HEK293 (cell line): ENCODE measurements around the gene ADAMTSL2.

Source experiments
- FEZF1 ChIP-seq: fragments of 450-650 bp; formaldehyde crosslinking; IDR thresholded peaks from 2 replicates; pipeline ENCODE4 v1.5.1; 2016; ENCODE audit warnings: missing biosample characterization, missing genetic modification characterization
- HIC1 ChIP-seq: fragments of 450-650 bp; formaldehyde crosslinking; IDR thresholded peaks from 2 replicates; pipeline ENCODE4 v1.5.1; 2016; ENCODE audit warnings: missing biosample characterization, missing genetic modification characterization
- KLF16 ChIP-seq: fragments of 450-650 bp; formaldehyde crosslinking; IDR thresholded peaks from 2 replicates; pipeline ENCODE4 v1.5.1; 2017; ENCODE audit warnings: missing biosample characterization, missing genetic modification characterization
- MEIS1 ChIP-seq: sonication (generic); formaldehyde crosslinking; IDR thresholded peaks from 2 replicates; pipeline ENCODE4 v1.8.1; 2022; ENCODE audit warnings: missing genetic modification reagents, mild to moderate bottlenecking, borderline replicate concordance
- PRDM1 ChIP-seq: fragments of 450-650 bp; formaldehyde crosslinking; IDR thresholded peaks from 2 replicates; pipeline ENCODE4; 2016; ENCODE audit warnings: missing biosample characterization, missing genetic modification characterization
- RBAK ChIP-seq: fragments of 450-650 bp; formaldehyde crosslinking; IDR thresholded peaks from 2 replicates; pipeline ENCODE4 v1.5.1; 2016; ENCODE audit warnings: missing biosample characterization, missing genetic modification characterization
- TCF7L2 ChIP-seq: IDR thresholded peaks from 2 replicates; pipeline ENCODE4 v1.6.1; 2011; ENCODE audit warnings: low read depth, mild to moderate bottlenecking, inconsistent platforms, low read length, moderate library complexity, borderline replicate concordance
- ZBTB7A ChIP-seq: fragments of 450-650 bp; formaldehyde crosslinking; IDR thresholded peaks from 2 replicates; pipeline ENCODE4 v1.5.1; 2016; ENCODE audit warnings: low read depth, missing biosample characterization, missing genetic modification characterization
- ZFHX2 ChIP-seq: fragments of 450-650 bp; formaldehyde crosslinking; conservative IDR thresholded peaks from 2 replicates; pipeline ENCODE4 v1.5.1; 2016; ENCODE audit warnings: missing biosample characterization, missing genetic modification characterization
- ZNF133 ChIP-seq: fragments of 450-650 bp; formaldehyde crosslinking; IDR thresholded peaks from 2 replicates; pipeline ENCODE4 v1.5.1; 2016; ENCODE audit warnings: missing biosample characterization, missing genetic modification characterization
- ZNF140 ChIP-seq: fragments of 450-650 bp; formaldehyde crosslinking; IDR thresholded peaks from 2 replicates; pipeline ENCODE4 v1.5.1; 2016; ENCODE audit warnings: missing biosample characterization, missing genetic modification characterization
- ZNF148 ChIP-seq: fragments of 450-650 bp; formaldehyde crosslinking; IDR thresholded peaks from 2 replicates; pipeline ENCODE4 v1.5.0; 2017; ENCODE audit warnings: missing biosample characterization, missing genetic modification characterization, borderline replicate concordance
- ZNF16 ChIP-seq: fragments of 450-650 bp; formaldehyde crosslinking; IDR thresholded peaks from 2 replicates; pipeline ENCODE4 v1.5.1; 2016; ENCODE audit warnings: low read depth, missing biosample characterization, missing genetic modification characterization
- ZNF169 ChIP-seq: fragments of 450-650 bp; formaldehyde crosslinking; IDR thresholded peaks from 2 replicates; pipeline ENCODE4 v1.5.1; 2016; ENCODE audit warnings: missing biosample characterization, missing genetic modification characterization
- ZNF223 ChIP-seq: fragments of 450-650 bp; formaldehyde crosslinking; IDR thresholded peaks from 2 replicates; pipeline ENCODE4 v1.5.1; 2016; ENCODE audit warnings: missing biosample characterization, missing genetic modification characterization
- ZNF23 ChIP-seq: fragments of 450-650 bp; formaldehyde crosslinking; IDR thresholded peaks from 2 replicates; pipeline ENCODE4 v1.5.1; 2016; ENCODE audit warnings: missing biosample characterization, missing genetic modification characterization, borderline replicate concordance
- ZNF423 ChIP-seq: fragments of 450-650 bp; formaldehyde crosslinking; IDR thresholded peaks from 2 replicates; pipeline ENCODE4 v1.5.1; 2016; ENCODE audit warnings: missing biosample characterization, missing genetic modification characterization
- ZNF561 ChIP-seq: fragments of 450-650 bp; IDR thresholded peaks from 2 replicates; pipeline ENCODE4 v1.5.1; 2018; ENCODE audit warnings: missing biosample characterization, missing genetic modification characterization, borderline replicate concordance
- ZNF585B ChIP-seq: fragments of 450-650 bp; formaldehyde crosslinking; IDR thresholded peaks from 2 replicates; pipeline ENCODE4 v1.5.1; 2016; ENCODE audit warnings: missing biosample characterization, missing genetic modification characterization
- ZNF596 ChIP-seq: fragments of 450-650 bp; IDR thresholded peaks from 2 replicates; pipeline ENCODE4 v1.5.0; 2018; ENCODE audit warnings: missing biosample characterization, mild to moderate bottlenecking, missing genetic modification characterization, moderate library complexity
- ZNF645 ChIP-seq: fragments of 450-650 bp; formaldehyde crosslinking; IDR thresholded peaks from 2 replicates; pipeline ENCODE4; 2016; ENCODE audit warnings: missing biosample characterization, missing genetic modification characterization
- ZSCAN30 ChIP-seq: fragments of 450-650 bp; IDR thresholded peaks from 2 replicates; pipeline ENCODE4 v1.5.1; 2018; ENCODE audit warnings: missing biosample characterization, mild to moderate bottlenecking, missing genetic modification characterization, moderate library complexity
- TF ChIP-seq, protein P1 (sequence below): fragments of 450-650 bp; formaldehyde crosslinking; IDR thresholded peaks from 2 replicates; pipeline ENCODE4 v1.5.1; 2016; ENCODE audit warnings: missing biosample characterization, missing genetic modification characterization, borderline replicate concordance
- TF ChIP-seq, protein P2 (sequence below): sonication (generic); formaldehyde crosslinking; IDR thresholded peaks from 2 replicates; pipeline ENCODE4 v1.8.1; 2022; ENCODE audit warnings: mild to moderate bottlenecking, moderate library complexity, missing genetic modification reagents
- TF ChIP-seq, protein P3 (sequence below): fragments of 450-650 bp; formaldehyde crosslinking; IDR thresholded peaks from 2 replicates; pipeline ENCODE4 v1.5.1; 2016; ENCODE audit warnings: missing biosample characterization, missing genetic modification characterization, borderline replicate concordance
- TF ChIP-seq, protein P4 (sequence below): fragments of 450-650 bp; formaldehyde crosslinking; IDR thresholded peaks from 2 replicates; pipeline ENCODE4 v1.5.1; 2017; ENCODE audit warnings: missing biosample characterization, missing genetic modification characterization

Gene ADAMTSL2

DNA sequence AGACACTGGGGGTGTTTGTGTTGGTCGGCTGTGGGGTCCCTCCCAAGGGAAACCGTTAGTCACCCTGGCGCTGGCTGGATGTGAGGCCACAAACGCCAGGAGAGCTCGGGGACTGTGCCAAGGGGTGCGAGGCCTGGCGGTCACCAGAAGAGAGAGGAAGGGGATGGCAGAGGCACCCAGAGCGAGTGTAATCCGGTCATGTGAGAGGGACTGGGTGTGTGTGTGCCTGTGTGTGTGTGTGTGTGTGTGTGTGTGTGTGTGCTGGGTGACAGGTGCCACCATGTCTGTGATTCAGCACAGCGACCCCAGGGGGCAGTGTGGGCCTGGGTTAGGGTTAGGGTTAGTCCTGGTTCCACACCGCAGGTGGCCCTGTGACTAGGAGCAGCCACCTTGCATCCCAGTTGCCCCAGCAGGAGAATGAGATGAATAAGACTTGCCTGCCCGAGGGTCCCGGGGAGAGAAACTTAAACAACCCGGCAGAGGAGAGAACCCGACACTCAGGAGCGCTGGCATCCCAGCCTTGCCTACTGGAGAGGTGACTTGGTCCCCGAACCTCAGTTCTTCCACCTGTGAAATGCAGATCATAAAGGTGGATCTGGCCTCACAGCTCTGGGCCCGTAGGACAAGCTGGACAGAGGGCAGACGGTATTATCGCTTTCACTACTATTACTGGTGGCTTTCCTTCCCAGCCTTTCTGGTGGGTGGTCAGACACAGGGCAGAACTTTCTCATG lies 1.4 kb upstream of the ADAMTSL2 start (continued):
- peak; percentile 83 for TF ChIP-seq ZNF148 (tag by site-specific recombination)
- TF ChIP-seq TCF7L2: no peak
- peak; percentile 63 for TF ChIP-seq ZNF423 (tag by site-specific recombination)
- TF ChIP-seq ZNF23 (tag by site-specific recombination): no peak
- TF ChIP-seq ZNF596 (tag by site-specific recombination): no peak
- TF ChIP-seq, protein P1, sequence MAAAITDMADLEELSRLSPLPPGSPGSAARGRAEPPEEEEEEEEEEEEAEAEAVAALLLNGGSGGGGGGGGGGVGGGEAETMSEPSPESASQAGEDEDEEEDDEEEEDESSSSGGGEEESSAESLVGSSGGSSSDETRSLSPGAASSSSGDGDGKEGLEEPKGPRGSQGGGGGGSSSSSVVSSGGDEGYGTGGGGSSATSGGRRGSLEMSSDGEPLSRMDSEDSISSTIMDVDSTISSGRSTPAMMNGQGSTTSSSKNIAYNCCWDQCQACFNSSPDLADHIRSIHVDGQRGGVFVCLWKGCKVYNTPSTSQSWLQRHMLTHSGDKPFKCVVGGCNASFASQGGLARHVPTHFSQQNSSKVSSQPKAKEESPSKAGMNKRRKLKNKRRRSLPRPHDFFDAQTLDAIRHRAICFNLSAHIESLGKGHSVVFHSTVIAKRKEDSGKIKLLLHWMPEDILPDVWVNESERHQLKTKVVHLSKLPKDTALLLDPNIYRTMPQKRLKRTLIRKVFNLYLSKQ (tag by site-specific recombination): no peak
- peak; percentile 33; the same call in 1 of the 2 replicates for TF ChIP-seq ZFHX2
- no peak for TF ChIP-seq ZNF561 (tag by site-specific recombination)
- no peak for TF ChIP-seq ZNF16
- TF ChIP-seq PRDM1 (tag by site-specific recombination): no peak
- TF ChIP-seq ZNF140 (tag by site-specific recombination): no peak
- no peak for TF ChIP-seq MEIS1 (CRISPR knock-in tag)
- TF ChIP-seq, protein P2, sequence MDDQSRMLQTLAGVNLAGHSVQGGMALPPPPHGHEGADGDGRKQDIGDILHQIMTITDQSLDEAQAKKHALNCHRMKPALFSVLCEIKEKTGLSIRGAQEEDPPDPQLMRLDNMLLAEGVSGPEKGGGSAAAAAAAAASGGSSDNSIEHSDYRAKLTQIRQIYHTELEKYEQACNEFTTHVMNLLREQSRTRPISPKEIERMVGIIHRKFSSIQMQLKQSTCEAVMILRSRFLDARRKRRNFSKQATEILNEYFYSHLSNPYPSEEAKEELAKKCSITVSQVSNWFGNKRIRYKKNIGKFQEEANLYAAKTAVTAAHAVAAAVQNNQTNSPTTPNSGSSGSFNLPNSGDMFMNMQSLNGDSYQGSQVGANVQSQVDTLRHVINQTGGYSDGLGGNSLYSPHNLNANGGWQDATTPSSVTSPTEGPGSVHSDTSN (CRISPR knock-in tag): no peak
- TF ChIP-seq ZNF645 (tag by site-specific recombination): no peak
- TF ChIP-seq, protein P3, sequence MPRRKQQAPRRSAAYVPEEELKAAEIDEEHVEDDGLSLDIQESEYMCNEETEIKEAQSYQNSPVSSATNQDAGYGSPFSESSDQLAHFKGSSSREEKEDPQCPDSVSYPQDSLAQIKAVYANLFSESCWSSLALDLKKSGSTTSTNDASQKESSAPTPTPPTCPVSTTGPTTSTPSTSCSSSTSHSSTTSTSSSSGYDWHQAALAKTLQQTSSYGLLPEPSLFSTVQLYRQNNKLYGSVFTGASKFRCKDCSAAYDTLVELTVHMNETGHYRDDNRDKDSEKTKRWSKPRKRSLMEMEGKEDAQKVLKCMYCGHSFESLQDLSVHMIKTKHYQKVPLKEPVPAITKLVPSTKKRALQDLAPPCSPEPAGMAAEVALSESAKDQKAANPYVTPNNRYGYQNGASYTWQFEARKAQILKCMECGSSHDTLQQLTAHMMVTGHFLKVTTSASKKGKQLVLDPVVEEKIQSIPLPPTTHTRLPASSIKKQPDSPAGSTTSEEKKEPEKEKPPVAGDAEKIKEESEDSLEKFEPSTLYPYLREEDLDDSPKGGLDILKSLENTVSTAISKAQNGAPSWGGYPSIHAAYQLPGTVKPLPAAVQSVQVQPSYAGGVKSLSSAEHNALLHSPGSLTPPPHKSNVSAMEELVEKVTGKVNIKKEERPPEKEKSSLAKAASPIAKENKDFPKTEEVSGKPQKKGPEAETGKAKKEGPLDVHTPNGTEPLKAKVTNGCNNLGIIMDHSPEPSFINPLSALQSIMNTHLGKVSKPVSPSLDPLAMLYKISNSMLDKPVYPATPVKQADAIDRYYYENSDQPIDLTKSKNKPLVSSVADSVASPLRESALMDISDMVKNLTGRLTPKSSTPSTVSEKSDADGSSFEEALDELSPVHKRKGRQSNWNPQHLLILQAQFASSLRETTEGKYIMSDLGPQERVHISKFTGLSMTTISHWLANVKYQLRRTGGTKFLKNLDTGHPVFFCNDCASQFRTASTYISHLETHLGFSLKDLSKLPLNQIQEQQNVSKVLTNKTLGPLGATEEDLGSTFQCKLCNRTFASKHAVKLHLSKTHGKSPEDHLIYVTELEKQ (tag by site-specific recombination): no peak
- TF ChIP-seq ZBTB7A (tag by site-specific recombination): no peak
- no peak for TF ChIP-seq FEZF1
- TF ChIP-seq ZNF223: no peak
- no peak for TF ChIP-seq ZNF169
- TF ChIP-seq ZSCAN30: 0 out of 2 replicates have a peak, but pooled peaks have one; percentile 25
- TF ChIP-seq, protein P4, sequence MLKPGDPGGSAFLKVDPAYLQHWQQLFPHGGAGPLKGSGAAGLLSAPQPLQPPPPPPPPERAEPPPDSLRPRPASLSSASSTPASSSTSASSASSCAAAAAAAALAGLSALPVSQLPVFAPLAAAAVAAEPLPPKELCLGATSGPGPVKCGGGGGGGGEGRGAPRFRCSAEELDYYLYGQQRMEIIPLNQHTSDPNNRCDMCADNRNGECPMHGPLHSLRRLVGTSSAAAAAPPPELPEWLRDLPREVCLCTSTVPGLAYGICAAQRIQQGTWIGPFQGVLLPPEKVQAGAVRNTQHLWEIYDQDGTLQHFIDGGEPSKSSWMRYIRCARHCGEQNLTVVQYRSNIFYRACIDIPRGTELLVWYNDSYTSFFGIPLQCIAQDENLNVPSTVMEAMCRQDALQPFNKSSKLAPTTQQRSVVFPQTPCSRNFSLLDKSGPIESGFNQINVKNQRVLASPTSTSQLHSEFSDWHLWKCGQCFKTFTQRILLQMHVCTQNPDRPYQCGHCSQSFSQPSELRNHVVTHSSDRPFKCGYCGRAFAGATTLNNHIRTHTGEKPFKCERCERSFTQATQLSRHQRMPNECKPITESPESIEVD: no peak
- TF ChIP-seq KLF16 (tag by site-specific recombination): peak; percentile 56; the same call in 1 of the 2 replicates
- no peak for TF ChIP-seq ZNF133 (tag by site-specific recombination)
- no peak for TF ChIP-seq RBAK (tag by site-specific recombination)
- TF ChIP-seq HIC1 (tag by site-specific recombination): peak; percentile 31; the same call in 1 of the 2 replicates
- TF ChIP-seq ZNF585B: no peak
